K562 (cell line): ENCODE results near the gene MYH9. TPM values are rescaled to one million over a fixed set of nuclear protein-coding genes. Genes with fewer than 3 reads are reported as not detected.

Experiments
- CHD1 ChIP-seq: fragments of 200-600 bp; sonication (generic); IDR thresholded peaks from one replicate; pipeline ENCODE4 v1.6.1; 2012; ENCODE audit warnings: mild to moderate bottlenecking, moderate library complexity, low read length, inconsistent platforms
- EGR1 ChIP-seq: fragments of 450-650 bp; conservative IDR thresholded peaks from 2 replicates; pipeline ENCODE4 v1.6.1; 2017; ENCODE audit warnings: mild to moderate bottlenecking
- ELF1 ChIP-seq: fragments of 200-800 bp; sonication (Bioruptor generic); IDR thresholded peaks from 2 replicates; pipeline ENCODE4 v1.6.1; 2016; ENCODE audit warnings: missing genetic modification characterization, missing compliant biosample characterization
- EWSR1 ChIP-seq: fragments of 450-650 bp; IDR thresholded peaks from 2 replicates; pipeline ENCODE4 v1.6.1; 2018; ENCODE audit warnings: borderline replicate concordance, mild to moderate bottlenecking, low read depth, moderate library complexity; ENCODE audit not compliant: partially characterized antibody
- FIP1L1 ChIP-seq: fragments of 200-400 bp; formaldehyde crosslinking; IDR thresholded peaks from 2 replicates; pipeline ENCODE4 v1.6.1; 2018; ENCODE audit warnings: mild to moderate bottlenecking, low read depth, low read length; ENCODE audit not compliant: poor library complexity, severe bottlenecking
- KDM1A ChIP-seq, 2 experiments: fragments of 450-650 bp; IDR thresholded peaks; 2 replicates each; pipeline ENCODE4 v1.6.1; 2016; ENCODE audit warnings: mild to moderate bottlenecking in 2 of 2
- KLF1 ChIP-seq: fragments of 450-650 bp; IDR thresholded peaks from 2 replicates; pipeline ENCODE4 v1.6.1; 2016; ENCODE audit warnings: missing genetic modification characterization, missing compliant biosample characterization
- MAZ ChIP-seq, 2 experiments: fragments of 450-650 bp in 1 of 2; sonication (generic) in 1 of 2; formaldehyde crosslinking; IDR thresholded peaks in 1 of 2; conservative IDR thresholded peaks in 1 of 2; 2 replicates each; pipeline versions ENCODE4 v1.4.0 to v1.5.0; 2020; ENCODE audit warnings: mild to moderate bottlenecking in 1 of 2, missing genetic modification reagents in 1 of 2
- POLR2G ChIP-seq: fragments of 200-400 bp; formaldehyde crosslinking; IDR thresholded peaks from 2 replicates; pipeline ENCODE4 v1.6.1; 2017; ENCODE audit warnings: low read depth, mild to moderate bottlenecking, antibody characterized with exemption, low read length, moderate library complexity
- RB1 ChIP-seq: fragments of 450-650 bp; IDR thresholded peaks from 2 replicates; pipeline ENCODE4 v1.6.1; 2017; ENCODE audit warnings: low read depth, mild to moderate bottlenecking
- RBM22 ChIP-seq: fragments of 200-400 bp; formaldehyde crosslinking; IDR thresholded peaks from 2 replicates; pipeline ENCODE4 v1.6.1; 2018; ENCODE audit warnings: low read length, low read depth; ENCODE audit not compliant: poor library complexity, severe bottlenecking
- SMAD4 ChIP-seq: fragments of 250-450 bp; sonication (Bioruptor Pico); conservative IDR thresholded peaks from 2 replicates; pipeline ENCODE4 v1.8.0; 2021; ENCODE audit warnings: inconsistent platforms, mild to moderate bottlenecking, moderate library complexity
- SNRNP70 ChIP-seq: fragments of 200-400 bp; formaldehyde crosslinking; optimal IDR thresholded peaks from 2 replicates; pipeline ENCODE3; 2017; ENCODE audit warnings: low read depth, low read length
- TEAD1 ChIP-seq, 2 experiments: fragments of 450-650 bp in 1 of 2; sonication (generic) in 1 of 2; formaldehyde crosslinking; IDR thresholded peaks; 2 replicates each; pipeline versions ENCODE4 v1.4.0 to v1.8.0; 2020 to 2022; ENCODE audit warnings: mild to moderate bottlenecking in 2 of 2, missing genetic modification reagents in 1 of 2
- ZFP36 ChIP-seq: fragments of 150-350 bp; IDR thresholded peaks from 2 replicates; pipeline ENCODE4 v1.6.1; 2018; ENCODE audit warnings: low read length, low read depth; ENCODE audit not compliant: partially characterized antibody
- polyA plus RNA-seq, 8 experiments: library from polyadenylated mRNA; depleted of rRNA in 4 of 8; stranded (reverse) in 5 of 8; unstranded in 3 of 8; fragments of >200 nt; fragmentation: Nextera tagmentation in 2 of 8; fragmentation: Illumina TruSeq in 1 of 8; extraction: Ambion mirVana in 2 of 8; extraction: Trizol in 1 of 8; gene quantifications; 2 replicates each; pipeline versions ENCODE4 v1.2.1 to v1.2.3, GENCODE V29; 2011 to 2014; ENCODE audit warnings: inconsistent platforms in 1 of 8, missing spikeins in 1 of 8
- total RNA-seq, 7 experiments: library from RNA; depleted of rRNA in 6 of 7; stranded (reverse); fragments of >200 nt in 6 of 7; fragmentation: Illumina TruSeq in 2 of 7; extraction: Trizol in 2 of 7; gene quantifications; 2 replicates each; pipeline versions ENCODE4 v1.2.1 to v1.2.3, GENCODE V29; 2011 to 2021; ENCODE audit warnings: low replicate concordance in 1 of 7
- TF ChIP-seq, protein P1 (sequence below), 2 experiments: fragments of 450-650 bp in 1 of 2; sonication (generic) in 1 of 2; formaldehyde crosslinking in 1 of 2; IDR thresholded peaks; 2 replicates each; pipeline versions ENCODE4 v1.7.1 to v1.9.0; 2016 to 2022; ENCODE audit warnings: inconsistent platforms in 1 of 2, mild to moderate bottlenecking in 1 of 2, missing genetic modification reagents in 1 of 2
- TF ChIP-seq, protein P2 (sequence below): sonication (generic); formaldehyde crosslinking; IDR thresholded peaks from 2 replicates; pipeline ENCODE4 v1.8.0; 2022; ENCODE audit warnings: mild to moderate bottlenecking, missing genetic modification reagents

Gene MYH9
- total and polyA plus RNA-seq, 9 of the 15 experiments (the other 6 are each of a cell fraction or from before 2014, with no cell fraction given) = 0.71 to 111 (median 24.6) TPM

DNA sequence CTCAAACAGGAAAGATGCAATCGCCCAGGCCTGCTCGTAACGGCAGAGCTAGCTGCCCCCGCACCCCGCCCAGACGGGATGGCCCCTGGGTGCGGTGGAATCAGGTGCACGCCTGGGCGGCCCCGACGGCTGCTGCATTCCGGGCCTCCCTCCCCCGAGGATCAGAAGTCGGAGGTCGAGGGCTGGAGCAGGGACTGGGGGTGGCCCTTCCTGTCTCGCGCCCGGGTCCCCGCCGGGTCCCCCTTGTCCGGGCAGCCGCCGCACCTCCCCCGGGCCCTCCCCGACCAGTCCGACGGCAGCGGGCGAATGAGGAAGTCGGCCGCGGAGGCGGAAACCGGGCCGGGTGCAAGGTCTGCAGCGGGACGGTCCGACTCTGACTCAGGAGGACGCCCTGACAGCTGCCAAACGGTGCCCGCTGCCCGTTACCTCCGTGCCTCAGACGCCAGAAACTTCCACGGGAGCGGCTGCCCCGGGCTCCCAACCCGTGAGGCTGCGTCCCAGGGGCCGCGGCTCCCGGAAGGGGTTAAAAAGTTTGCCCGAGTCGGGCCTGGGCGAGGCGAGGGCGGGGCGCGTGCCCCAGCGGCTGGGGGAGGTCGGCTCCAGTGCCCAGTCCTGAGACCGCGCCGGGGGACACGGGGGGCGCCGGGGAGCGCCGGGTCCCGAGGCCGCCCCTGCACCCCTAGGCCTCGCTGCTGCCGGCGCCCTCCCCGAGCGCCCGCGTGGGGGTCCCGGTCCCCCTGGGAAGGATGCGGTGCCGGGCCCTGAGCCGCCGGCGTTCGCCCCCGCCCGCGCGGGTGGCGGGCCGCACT lies 663 bp downstream of the MYH9 start (continued):
- no peak for TF ChIP-seq SNRNP70
- TF ChIP-seq TEAD1 (CRISPR knock-in tag; IDR thresholded peaks at IDR 0.05) = 0 out of 4 replicates have a peak, but pooled peaks of 1 of the 2 experiments have one; percentile 58
- peak in 1 of 2 experiments; percentile 33; a peak in 2 of 4 replicates for TF ChIP-seq MAZ (CRISPR knock-in tag; conservative IDR thresholded peaks at IDR 0.05 in 1 of 2, IDR thresholded peaks at IDR 0.05 in 1 of 2)
- peak; percentile 69; the same call in 1 of the 2 replicates for TF ChIP-seq ELF1
- TF ChIP-seq SMAD4 (CRISPR knock-in tag) = peak; percentile 81
- TF ChIP-seq, protein P1, sequence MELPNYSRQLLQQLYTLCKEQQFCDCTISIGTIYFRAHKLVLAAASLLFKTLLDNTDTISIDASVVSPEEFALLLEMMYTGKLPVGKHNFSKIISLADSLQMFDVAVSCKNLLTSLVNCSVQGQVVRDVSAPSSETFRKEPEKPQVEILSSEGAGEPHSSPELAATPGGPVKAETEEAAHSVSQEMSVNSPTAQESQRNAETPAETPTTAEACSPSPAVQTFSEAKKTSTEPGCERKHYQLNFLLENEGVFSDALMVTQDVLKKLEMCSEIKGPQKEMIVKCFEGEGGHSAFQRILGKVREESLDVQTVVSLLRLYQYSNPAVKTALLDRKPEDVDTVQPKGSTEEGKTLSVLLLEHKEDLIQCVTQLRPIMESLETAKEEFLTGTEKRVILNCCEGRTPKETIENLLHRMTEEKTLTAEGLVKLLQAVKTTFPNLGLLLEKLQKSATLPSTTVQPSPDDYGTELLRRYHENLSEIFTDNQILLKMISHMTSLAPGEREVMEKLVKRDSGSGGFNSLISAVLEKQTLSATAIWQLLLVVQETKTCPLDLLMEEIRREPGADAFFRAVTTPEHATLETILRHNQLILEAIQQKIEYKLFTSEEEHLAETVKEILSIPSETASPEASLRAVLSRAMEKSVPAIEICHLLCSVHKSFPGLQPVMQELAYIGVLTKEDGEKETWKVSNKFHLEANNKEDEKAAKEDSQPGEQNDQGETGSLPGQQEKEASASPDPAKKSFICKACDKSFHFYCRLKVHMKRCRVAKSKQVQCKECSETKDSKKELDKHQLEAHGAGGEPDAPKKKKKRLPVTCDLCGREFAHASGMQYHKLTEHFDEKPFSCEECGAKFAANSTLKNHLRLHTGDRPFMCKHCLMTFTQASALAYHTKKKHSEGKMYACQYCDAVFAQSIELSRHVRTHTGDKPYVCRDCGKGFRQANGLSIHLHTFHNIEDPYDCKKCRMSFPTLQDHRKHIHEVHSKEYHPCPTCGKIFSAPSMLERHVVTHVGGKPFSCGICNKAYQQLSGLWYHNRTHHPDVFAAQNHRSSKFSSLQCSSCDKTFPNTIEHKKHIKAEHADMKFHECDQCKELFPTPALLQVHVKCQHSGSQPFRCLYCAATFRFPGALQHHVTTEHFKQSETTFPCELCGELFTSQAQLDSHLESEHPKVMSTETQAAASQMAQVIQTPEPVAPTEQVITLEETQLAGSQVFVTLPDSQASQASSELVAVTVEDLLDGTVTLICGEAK (IDR thresholded peaks at IDR 0.05) = peak; percentile 76
- TF ChIP-seq, protein P1 (CRISPR knock-in tag; IDR thresholded peaks at IDR 0.05) = no peak
- TF ChIP-seq POLR2G = peak; percentile 71
- TF ChIP-seq, protein P2, sequence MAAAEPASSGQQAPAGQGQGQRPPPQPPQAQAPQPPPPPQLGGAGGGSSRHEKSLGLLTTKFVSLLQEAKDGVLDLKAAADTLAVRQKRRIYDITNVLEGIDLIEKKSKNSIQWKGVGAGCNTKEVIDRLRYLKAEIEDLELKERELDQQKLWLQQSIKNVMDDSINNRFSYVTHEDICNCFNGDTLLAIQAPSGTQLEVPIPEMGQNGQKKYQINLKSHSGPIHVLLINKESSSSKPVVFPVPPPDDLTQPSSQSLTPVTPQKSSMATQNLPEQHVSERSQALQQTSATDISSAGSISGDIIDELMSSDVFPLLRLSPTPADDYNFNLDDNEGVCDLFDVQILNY = no peak
- peak; percentile 68 for TF ChIP-seq RBM22
- peak; percentile 41 for TF ChIP-seq ZFP36
- TF ChIP-seq EWSR1 = no peak
- TF ChIP-seq FIP1L1 = peak; percentile 30
- TF ChIP-seq EGR1 = peak; percentile 62
- TF ChIP-seq KLF1 = no peak
- peak; percentile 49; the same call in 1 of the 2 replicates for TF ChIP-seq RB1
- peak in 1 of 2 experiments; percentile 43; a peak in 1 of 4 replicates for TF ChIP-seq KDM1A (IDR thresholded peaks at IDR 0.05)
- TF ChIP-seq CHD1 = peak; percentile 52
